Osteoblast (primary cell): Measurements from ENCODE around the gene SPACA7. TPM values are rescaled to one million over a fixed set of nuclear protein-coding genes. Genes with fewer than 3 reads are reported as not detected.

ENCODE experiments used
- DNase-seq: peaks from one replicate; pipeline ENCODE4 v3.0.0; 2011; ENCODE audit warnings: low spot score, mixed read lengths; ENCODE audit not compliant: insufficient read length; ENCODE audit errors: missing footprints
- H2AFZ ChIP-seq: 2 replicates; pipeline ENCODE4 v1.6.0; 2011; ENCODE audit warnings: mild to moderate bottlenecking, low read length
- H3K27ac ChIP-seq: 2 replicates; pipeline ENCODE4 v1.5.1; 2011; ENCODE audit warnings: mild to moderate bottlenecking, low read depth, low read length, moderate library complexity
- H3K27me3 ChIP-seq: 2 replicates; pipeline ENCODE4 v1.6.0; 2012; ENCODE audit warnings: mild to moderate bottlenecking, control low read depth, inconsistent platforms, low read length, moderate library complexity; ENCODE audit not compliant: insufficient read depth
- H3K36me3 ChIP-seq: 2 replicates; pipeline ENCODE4 v1.5.1; 2011; ENCODE audit warnings: mild to moderate bottlenecking, low read length, control low read depth, moderate library complexity; ENCODE audit not compliant: insufficient read depth
- H3K4me1 ChIP-seq: 2 replicates; pipeline ENCODE4 v1.5.1; 2011; ENCODE audit warnings: mild to moderate bottlenecking, low read length, control low read depth, moderate library complexity; ENCODE audit not compliant: insufficient read depth
- H3K4me2 ChIP-seq: 2 replicates; pipeline ENCODE4 v1.6.0; 2011; ENCODE audit warnings: mild to moderate bottlenecking, low read length; ENCODE audit not compliant: insufficient read depth
- H3K4me3 ChIP-seq: fragments of 200-600 bp; sonication (generic); 3 replicates; pipeline ENCODE4 v1.5.1; 2012; ENCODE audit warnings: mild to moderate bottlenecking, low read length, inconsistent platforms; ENCODE audit not compliant: insufficient read depth
- H3K79me2 ChIP-seq: 2 replicates; pipeline ENCODE4 v1.6.0; 2012; ENCODE audit warnings: mild to moderate bottlenecking, low read length, control low read depth, inconsistent platforms; ENCODE audit not compliant: insufficient read depth
- H3K9me3 ChIP-seq: 2 replicates; pipeline ENCODE4 v1.5.1; 2011; ENCODE audit warnings: low read depth, low read length, control low read depth
- H4K20me1 ChIP-seq: 2 replicates; pipeline ENCODE4 v1.6.0; 2012; ENCODE audit warnings: mild to moderate bottlenecking, low read length, control low read depth; ENCODE audit not compliant: insufficient read depth
- total RNA-seq: library from RNA; depleted of rRNA; stranded (reverse); fragments of >200 nt; gene quantifications from 2 replicates; pipeline ENCODE4 v1.2.3, GENCODE V29; 2012
- TF ChIP-seq, protein P1 (sequence below): IDR thresholded peaks from 2 replicates; pipeline ENCODE4 v1.5.1; 2011; ENCODE audit warnings: mild to moderate bottlenecking, low read depth, low read length, moderate library complexity; ENCODE audit errors: extremely low read depth

Gene SPACA7
- total RNA-seq, 1 donor = not detected

DNA sequence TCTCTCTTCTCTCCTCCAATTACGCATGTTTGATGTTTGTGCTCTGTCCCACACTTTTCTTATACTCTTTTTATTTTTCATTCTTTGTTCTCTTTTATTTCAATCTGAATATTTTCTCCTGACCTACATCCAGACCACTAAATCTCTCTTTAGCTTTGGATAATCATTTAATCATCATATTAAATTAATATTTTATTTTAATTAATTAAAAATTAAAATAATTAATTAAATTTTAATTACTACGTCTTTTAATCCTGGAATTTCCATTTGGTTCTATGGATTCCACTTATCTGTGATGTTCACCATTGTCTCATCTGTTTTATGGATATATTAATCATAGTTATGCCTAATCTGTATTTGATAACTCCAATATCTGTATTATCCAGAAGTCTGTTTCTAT, 62.4 kb downstream of the SPACA7 start:
- H3K4me1 ChIP-seq = no peaks in the 10 kb centered on the region
- no peaks in the 10 kb centered on the region for H3K36me3 ChIP-seq
- H3K27me3 ChIP-seq = peaks cover 6% of the 10 kb centered on the region
- H3K4me2 ChIP-seq = no peak overlapping the region
- H3K4me3 ChIP-seq = no peak overlapping the region
- H4K20me1 ChIP-seq = no peaks in the 10 kb centered on the region
- H3K27ac ChIP-seq = no peak overlapping the region
- no peaks in the 10 kb centered on the region for H3K79me2 ChIP-seq
- no peak overlapping the region for H2AFZ ChIP-seq
- peak; percentile 22 for DNase-seq
- peaks cover 2% of the 10 kb centered on the region for H3K9me3 ChIP-seq
- TF ChIP-seq, protein P1, sequence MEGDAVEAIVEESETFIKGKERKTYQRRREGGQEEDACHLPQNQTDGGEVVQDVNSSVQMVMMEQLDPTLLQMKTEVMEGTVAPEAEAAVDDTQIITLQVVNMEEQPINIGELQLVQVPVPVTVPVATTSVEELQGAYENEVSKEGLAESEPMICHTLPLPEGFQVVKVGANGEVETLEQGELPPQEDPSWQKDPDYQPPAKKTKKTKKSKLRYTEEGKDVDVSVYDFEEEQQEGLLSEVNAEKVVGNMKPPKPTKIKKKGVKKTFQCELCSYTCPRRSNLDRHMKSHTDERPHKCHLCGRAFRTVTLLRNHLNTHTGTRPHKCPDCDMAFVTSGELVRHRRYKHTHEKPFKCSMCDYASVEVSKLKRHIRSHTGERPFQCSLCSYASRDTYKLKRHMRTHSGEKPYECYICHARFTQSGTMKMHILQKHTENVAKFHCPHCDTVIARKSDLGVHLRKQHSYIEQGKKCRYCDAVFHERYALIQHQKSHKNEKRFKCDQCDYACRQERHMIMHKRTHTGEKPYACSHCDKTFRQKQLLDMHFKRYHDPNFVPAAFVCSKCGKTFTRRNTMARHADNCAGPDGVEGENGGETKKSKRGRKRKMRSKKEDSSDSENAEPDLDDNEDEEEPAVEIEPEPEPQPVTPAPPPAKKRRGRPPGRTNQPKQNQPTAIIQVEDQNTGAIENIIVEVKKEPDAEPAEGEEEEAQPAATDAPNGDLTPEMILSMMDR = no peak

DNA sequence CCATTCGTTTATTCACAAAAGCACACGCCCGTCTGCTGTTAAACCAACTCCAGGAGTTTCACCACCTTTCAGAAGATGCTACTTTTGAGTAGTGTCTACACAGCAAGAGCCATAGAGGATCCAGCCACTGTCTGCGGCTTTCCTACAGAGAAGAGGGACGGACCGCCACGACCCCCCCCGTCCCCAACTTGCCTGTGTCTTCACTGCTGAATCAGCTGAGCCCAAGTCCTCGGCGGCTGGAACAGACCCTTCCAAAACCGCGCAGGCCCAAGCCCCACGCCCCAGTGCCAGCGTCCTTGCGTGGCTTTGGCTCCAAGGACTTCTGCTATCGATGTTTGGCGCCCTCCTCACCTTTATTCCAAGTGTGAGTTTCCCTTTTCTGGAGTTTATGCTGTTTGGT, 65.1 kb downstream of the SPACA7 start:
- H3K79me2 ChIP-seq = no peaks in the 10 kb centered on the region
- DNase-seq = peak; percentile 19
- no peaks in the 10 kb centered on the region for H3K36me3 ChIP-seq
- H4K20me1 ChIP-seq = no peaks in the 10 kb centered on the region
- no peak overlapping the region for H3K27ac ChIP-seq
- H3K4me2 ChIP-seq = no peak overlapping the region
- H3K4me3 ChIP-seq = no peak overlapping the region
- peaks cover 9% of the 10 kb centered on the region for H3K27me3 ChIP-seq
- no peaks in the 10 kb centered on the region for H3K4me1 ChIP-seq
- H2AFZ ChIP-seq = no peak overlapping the region
- H3K9me3 ChIP-seq = no peaks in the 10 kb centered on the region
- TF ChIP-seq, protein P1 = no peak

DNA sequence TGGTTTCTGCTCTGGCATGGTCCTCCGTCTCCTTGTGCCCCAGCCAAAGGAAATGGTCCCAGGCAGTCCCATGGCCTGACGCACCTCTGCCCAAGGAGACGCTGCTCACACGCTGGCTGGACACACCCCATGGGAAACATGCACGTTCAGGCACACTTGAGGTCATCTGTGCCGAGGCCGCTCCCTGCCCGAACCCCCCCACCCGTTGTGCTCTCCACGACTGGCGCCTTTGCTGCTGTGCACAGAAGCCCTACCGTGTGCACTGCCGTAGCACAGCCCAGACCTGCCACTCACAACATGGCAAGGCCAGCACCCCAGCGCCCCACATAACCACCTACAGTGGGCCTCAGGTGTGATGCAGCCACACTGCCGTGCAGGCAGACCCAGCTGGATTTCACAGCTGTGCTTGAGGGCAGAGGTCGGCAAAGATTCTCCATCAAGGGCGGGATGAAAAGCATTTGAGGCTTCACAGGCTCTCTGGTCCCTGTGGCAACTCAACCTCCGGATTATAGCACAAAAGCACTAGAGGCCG, 65.7 kb downstream of the SPACA7 start:
- no peak overlapping the region for H3K27ac ChIP-seq
- H3K36me3 ChIP-seq = no peaks in the 10 kb centered on the region
- peaks cover 9% of the 10 kb centered on the region for H3K27me3 ChIP-seq
- TF ChIP-seq, protein P1 = no peak
- H3K79me2 ChIP-seq = no peaks in the 10 kb centered on the region
- H3K4me3 ChIP-seq = no peak overlapping the region
- H2AFZ ChIP-seq = no peak overlapping the region
- no peak overlapping the region for H3K4me2 ChIP-seq
- H3K9me3 ChIP-seq = no peaks in the 10 kb centered on the region
- DNase-seq = peak; percentile 44
- H4K20me1 ChIP-seq = no peaks in the 10 kb centered on the region
- H3K4me1 ChIP-seq = no peaks in the 10 kb centered on the region

DNA sequence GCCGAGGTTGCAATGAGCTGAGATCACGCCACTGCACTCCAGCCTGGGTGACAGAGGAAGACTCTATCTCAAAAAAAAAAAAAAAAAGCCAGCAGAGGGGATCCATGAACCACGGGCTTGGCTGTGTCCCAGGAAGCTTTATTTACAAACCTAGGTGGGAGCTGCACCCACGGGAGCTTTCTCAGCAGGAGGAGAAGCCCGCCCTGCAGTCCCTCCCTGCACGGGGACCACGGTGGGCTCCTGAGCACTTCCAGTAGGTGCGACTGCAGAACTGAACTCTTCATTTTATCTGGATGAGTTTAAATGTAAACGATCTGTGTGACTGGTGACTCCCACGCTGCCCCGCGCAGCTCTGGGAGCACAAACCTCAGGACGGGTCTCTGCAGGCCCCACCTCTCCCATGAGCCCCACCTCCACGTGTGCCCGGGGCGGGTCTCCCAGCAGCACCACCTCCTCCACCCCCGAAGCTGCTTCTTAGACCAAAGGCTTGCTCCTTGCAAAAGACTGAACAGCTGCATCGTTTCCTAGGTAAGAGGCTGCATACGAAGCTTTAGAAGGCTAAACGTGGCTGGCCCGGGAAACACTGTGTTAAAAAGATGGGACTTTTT, 66.4 kb downstream of the SPACA7 start:
- peak; percentile 88 for DNase-seq
- Histone ChIP-seq H3K27ac (no peak overlapping the region), H3K79me2 (no peaks in the 10 kb centered on the region), H4K20me1 (no peaks in the 10 kb centered on the region), H3K9me3 (no peaks in the 10 kb centered on the region), H3K4me1 (no peaks in the 10 kb centered on the region), H3K36me3 (no peaks in the 10 kb centered on the region), H2AFZ (no peak overlapping the region), H3K4me2 (no peak overlapping the region), H3K27me3 (peaks cover 9% of the 10 kb centered on the region), H3K4me3 (no peak overlapping the region)
- TF ChIP-seq, protein P1 = no peak
